Body of pancreas (tissue), 4 donors: Measurements from ENCODE around the gene ZFP28.

Experiments
- CTCF ChIP-seq, 7 experiments: fragments of 450-650 bp in 4 of 7; fragments of 200-600 bp in 3 of 7; sonication (generic) in 3 of 7; IDR thresholded peaks; one replicate each; pipeline ENCODE4 v1.5.1; 2016 to 2019; ENCODE audit warnings: antibody characterized with exemption in 7 of 7
- POLR2A ChIP-seq, 3 donors: fragments of 450-650 bp; IDR thresholded peaks; one replicate each; pipeline ENCODE4 v1.6.1; 2016; ENCODE audit warnings: antibody characterized with exemption in 3 of 3, mild to moderate bottlenecking in 2 of 3

GRCh38 chr19:56538761-56539263 lies at the start of gene ZFP28:
- TF ChIP-seq CTCF (IDR thresholded peaks at IDR 0.05) (no peak), POLR2A (IDR thresholded peaks at IDR 0.05) (peak in 1 of 3 donors; percentile 2)
